Endothelial cell of umbilical vein (primary cell): ENCODE results near the gene DAP. TPM values are rescaled to one million over a fixed set of nuclear protein-coding genes. Genes with fewer than 3 reads are reported as not detected.

Source experiments
- BruUV-seq: library from RNA; stranded (reverse); fragments of 400-500 nt; replicated peaks from 2 replicates; lab custom pipeline; 2021; lab: Mats Ljungman, UMichigan
- CTCF ChIA-PET: fragments of 300-600, 350-600 bp; sonication (Branson Sonifier 250); formaldehyde crosslinking; loops from one replicate; lab custom pipeline; 2021; ENCODE audit warnings: antibody characterized with exemption, inconsistent platforms; lab: Charles Lee
- POLR2A ChIA-PET: fragments of 300-600, 350-600 bp; sonication (Branson Sonifier 250); formaldehyde crosslinking; loops from one replicate; lab custom pipeline; 2021; ENCODE audit warnings: antibody characterized with exemption, inconsistent platforms; lab: Charles Lee
- DNase-seq: peaks from one replicate; pipeline ENCODE4 v3.0.0-alpha.2; 2011; ENCODE audit warnings: low read depth, low spot score
- FAIRE-seq: peaks from 2 replicates; lab custom pipeline; 2011; peaks lifted over from hg19 to GRCh38; lab: Jason Lieb, UNC
- H2AFZ ChIP-seq: 2 replicates; pipeline ENCODE4 v1.6.0; 2012; ENCODE audit warnings: low read depth, low read length, control low read depth, inconsistent platforms
- H3K27ac ChIP-seq: 2 replicates; pipeline ENCODE4 v1.5.1; 2011; ENCODE audit warnings: low read depth, mild to moderate bottlenecking, control low read depth, low read length, moderate library complexity; ENCODE audit not compliant: insufficient read depth
- H3K27me3 ChIP-seq, 2 experiments: 2 replicates each; pipeline versions ENCODE4 v1.6.0 to v1.6.1; 2011; ENCODE audit warnings: low read length in 2 of 2, mixed read lengths in 1 of 2; ENCODE audit not compliant: control insufficient read depth in 2 of 2, insufficient read depth in 2 of 2
- H3K36me3 ChIP-seq, 2 experiments: 2 replicates in 1 of 2; 3 replicates in 1 of 2; pipeline ENCODE4 v1.5.1; 2011; ENCODE audit warnings: low read length in 2 of 2, mild to moderate bottlenecking in 1 of 2, moderate library complexity in 1 of 2; ENCODE audit not compliant: control insufficient read depth in 2 of 2, insufficient read depth in 2 of 2; ENCODE audit errors: extremely low read depth in 1 of 2
- H3K4me1 ChIP-seq: 3 replicates; pipeline ENCODE4 v1.5.1; 2011; ENCODE audit warnings: mild to moderate bottlenecking, low read length; ENCODE audit not compliant: control insufficient read depth, insufficient read depth; ENCODE audit errors: extremely low read depth
- H3K4me2 ChIP-seq: 2 replicates; pipeline ENCODE4 v1.6.1; 2011; ENCODE audit warnings: low read length, control low read depth, mixed read lengths; ENCODE audit not compliant: insufficient read depth
- H3K4me3 ChIP-seq, 3 experiments: fragments of 200-600 bp in 1 of 3; sonication (generic), shearing (Covaris generic) in 1 of 3; replicated peaks in 1 of 3; 2 replicates each; pipeline ENCODE4 v1.5.1; 2011 to 2016; ENCODE audit warnings: control low read depth in 3 of 3, low read length in 3 of 3, mild to moderate bottlenecking in 2 of 3, inconsistent platforms in 1 of 3, low read depth in 1 of 3, moderate library complexity in 1 of 3; ENCODE audit not compliant: insufficient read depth in 1 of 3
- H3K79me2 ChIP-seq: 2 replicates; pipeline ENCODE4 v1.6.0; 2012; ENCODE audit warnings: low read length, inconsistent platforms; ENCODE audit not compliant: control insufficient read depth, insufficient read depth
- H3K9ac ChIP-seq: replicated peaks from 2 replicates; pipeline ENCODE3; 2011; ENCODE audit warnings: low read length, control low read depth; ENCODE audit not compliant: insufficient read depth; ENCODE audit errors: extremely low read depth
- H3K9me1 ChIP-seq: replicated peaks from 3 replicates; pipeline ENCODE4 v1.6.0; 2011; ENCODE audit warnings: mild to moderate bottlenecking, low read length; ENCODE audit not compliant: control insufficient read depth, insufficient read depth; ENCODE audit errors: extremely low read depth
- H3K9me3 ChIP-seq: replicated peaks from 2 replicates; pipeline ENCODE4 v1.5.1; 2012; ENCODE audit warnings: low read length, inconsistent platforms; ENCODE audit not compliant: control insufficient read depth, insufficient read depth
- H4K20me1 ChIP-seq: replicated peaks from 2 replicates; pipeline ENCODE3; 2011; ENCODE audit warnings: mild to moderate bottlenecking, low read length; ENCODE audit not compliant: control insufficient read depth, insufficient read depth; ENCODE audit errors: extremely low read depth
- FOS ChIP-seq: IDR thresholded peaks from 2 replicates; pipeline ENCODE4 v1.6.1; 2011; ENCODE audit warnings: mild to moderate bottlenecking, low read length, moderate library complexity, borderline replicate concordance; ENCODE audit not compliant: insufficient read depth
- GATA2 ChIP-seq: IDR thresholded peaks from 2 replicates; pipeline ENCODE4 v1.7.0; 2011; ENCODE audit warnings: low read depth, mild to moderate bottlenecking, moderate library complexity, mixed read lengths, low read length; ENCODE audit not compliant: insufficient read length, insufficient read depth
- JUN ChIP-seq: IDR thresholded peaks from 2 replicates; pipeline ENCODE4 v1.6.1; 2011; ENCODE audit warnings: borderline replicate concordance, low read depth; ENCODE audit not compliant: insufficient read length, insufficient read depth
- MAX ChIP-seq: IDR thresholded peaks from 2 replicates; pipeline ENCODE4 v1.6.1; 2011; ENCODE audit not compliant: insufficient read depth, insufficient read length
- MYC ChIP-seq: IDR thresholded peaks from one replicate; pipeline ENCODE4 v1.6.1; 2011; ENCODE audit warnings: mild to moderate bottlenecking, low read depth, low read length
- POLR2A ChIP-seq: IDR thresholded peaks from 2 replicates; pipeline ENCODE4 v1.6.1; 2012; ENCODE audit warnings: low read depth, mild to moderate bottlenecking, control low read depth, low read length
- POLR2AphosphoS5 ChIP-seq: IDR thresholded peaks from 2 replicates; pipeline ENCODE4 v1.6.1; 2012; ENCODE audit warnings: low read depth, mild to moderate bottlenecking, control low read depth, low read length, moderate library complexity; ENCODE audit not compliant: insufficient read depth
- dilution Hi-C: fragments of 300-500 bp; cut with MboI; formaldehyde crosslinking; loops from one replicate; pipeline ENCODE4 v1.15.0; 2019; ENCODE audit warnings: low sequenced_read_pairs; ENCODE audit not compliant: extremely low pct_ligation_motif_present
- intact Hi-C: fragments of 100-400 bp; cut with micrococcal nuclease; formaldehyde crosslinking; loops from one replicate; pipeline ENCODE4 v1.10.0; 2022
- polyA plus RNA-seq, 4 experiments: library from polyadenylated mRNA; depleted of rRNA in 3 of 4; stranded (reverse) in 3 of 4; unstranded in 1 of 4; fragments of >200 nt; gene quantifications; 2 replicates each; pipeline versions ENCODE4 v1.2.1 to v1.2.3, GENCODE V29; 2011 to 2012; ENCODE audit warnings: missing spikeins in 1 of 4
- total RNA-seq: library from RNA; stranded (reverse); gene quantifications from 2 replicates; pipeline ENCODE4 v1.2.3, GENCODE V29; 2021
- TF ChIP-seq, protein P1 (sequence below), 2 donors: IDR thresholded peaks; 1 replicate in 1 of 2; 2 replicates in 1 of 2; pipeline ENCODE4 v1.5.1; 2011; ENCODE audit warnings: low read length in 2 of 2, mild to moderate bottlenecking in 2 of 2, moderate library complexity in 2 of 2, control low read depth in 1 of 2, inconsistent platforms in 1 of 2, low read depth in 1 of 2; ENCODE audit not compliant: insufficient read depth in 1 of 2; ENCODE audit errors: extremely low read depth in 1 of 2

DAP gene
- total and polyA plus RNA-seq, 2 donors (not counting 3 experiments of a cell fraction or from before 2014, with no cell fraction given): 79.8 to 188 TPM

GRCh38 chr5:10678244-10678643 is 82.8 kb downstream of the DAP start:
- Histone ChIP-seq H2AFZ (no peak overlapping the region), H3K4me1 (no peaks in the 10 kb centered on the region), H3K9me3 (no peaks in the 10 kb centered on the region), H3K27me3 (no peaks in the 10 kb centered on the region), H3K9me1 (no peaks in the 10 kb centered on the region), H3K4me2 (no peak overlapping the region), H3K9ac (no peak overlapping the region), H3K27ac (no peak overlapping the region), H3K79me2 (no peaks in the 10 kb centered on the region), H3K4me3 (no peak overlapping the region), H3K36me3 (peaks cover 9 to 42% of the 10 kb centered on the region in 2 experiments), H4K20me1 (no peaks in the 10 kb centered on the region)
- intact Hi-C loops (no loop called here), dilution Hi-C loops (no loop called here)
- CTCF ChIA-PET: interaction anchor here (1.3 kb wide), 1 partner anchor 226 kb away, joined by 4 read pairs; no protein-coding TSS in a partner anchor
- no peak for FAIRE-seq
- POLR2A ChIA-PET: no interaction called here
- no peak for DNase-seq
- no peak for TF ChIP-seq POLR2A
- TF ChIP-seq, protein P1, sequence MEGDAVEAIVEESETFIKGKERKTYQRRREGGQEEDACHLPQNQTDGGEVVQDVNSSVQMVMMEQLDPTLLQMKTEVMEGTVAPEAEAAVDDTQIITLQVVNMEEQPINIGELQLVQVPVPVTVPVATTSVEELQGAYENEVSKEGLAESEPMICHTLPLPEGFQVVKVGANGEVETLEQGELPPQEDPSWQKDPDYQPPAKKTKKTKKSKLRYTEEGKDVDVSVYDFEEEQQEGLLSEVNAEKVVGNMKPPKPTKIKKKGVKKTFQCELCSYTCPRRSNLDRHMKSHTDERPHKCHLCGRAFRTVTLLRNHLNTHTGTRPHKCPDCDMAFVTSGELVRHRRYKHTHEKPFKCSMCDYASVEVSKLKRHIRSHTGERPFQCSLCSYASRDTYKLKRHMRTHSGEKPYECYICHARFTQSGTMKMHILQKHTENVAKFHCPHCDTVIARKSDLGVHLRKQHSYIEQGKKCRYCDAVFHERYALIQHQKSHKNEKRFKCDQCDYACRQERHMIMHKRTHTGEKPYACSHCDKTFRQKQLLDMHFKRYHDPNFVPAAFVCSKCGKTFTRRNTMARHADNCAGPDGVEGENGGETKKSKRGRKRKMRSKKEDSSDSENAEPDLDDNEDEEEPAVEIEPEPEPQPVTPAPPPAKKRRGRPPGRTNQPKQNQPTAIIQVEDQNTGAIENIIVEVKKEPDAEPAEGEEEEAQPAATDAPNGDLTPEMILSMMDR (IDR thresholded peaks at IDR 0.05; ENCODE audit: extremely low read depth in 1 of 2, insufficient read depth in 1 of 2, low read depth in 1 of 2, low read length in 2 of 2): no peak
- no TSS peak for BruUV-seq

GRCh38 chr5:10677533-10677932 is 83.5 kb downstream of the DAP start:
- no peak for FAIRE-seq
- no TSS peak for BruUV-seq
- POLR2A ChIA-PET: no interaction called here
- H3K4me1 ChIP-seq: no peaks in the 10 kb centered on the region
- H3K9me3 ChIP-seq: no peaks in the 10 kb centered on the region
- H2AFZ ChIP-seq: no peak overlapping the region
- H3K36me3 ChIP-seq: peaks cover 9 to 36% of the 10 kb centered on the region in 2 experiments
- H3K9me1 ChIP-seq: no peaks in the 10 kb centered on the region
- no peak overlapping the region for H3K4me3 ChIP-seq
- no peak overlapping the region for H3K27ac ChIP-seq
- no peaks in the 10 kb centered on the region for H4K20me1 ChIP-seq
- dilution Hi-C loops: no loop called here
- intact Hi-C loops: no loop called here
- no peak for DNase-seq
- no peaks in the 10 kb centered on the region for H3K79me2 ChIP-seq
- TF ChIP-seq GATA2 (no peak), FOS (no peak), MYC (no peak), POLR2AphosphoS5 (no peak), JUN (no peak), POLR2A (no peak), MAX (no peak)
- CTCF ChIA-PET: no interaction called here
- H3K27me3 ChIP-seq: no peaks in the 10 kb centered on the region
- no peak overlapping the region for H3K9ac ChIP-seq
- H3K4me2 ChIP-seq: no peak overlapping the region
